ENCODE data around the gene FKBP11. TPM values are rescaled to one million over a fixed set of nuclear protein-coding genes. Genes with fewer than 3 reads are reported as not detected.

Gene FKBP11
- total RNA-seq, 1 donor from 2014 or later: 14.8 TPM

DNA sequence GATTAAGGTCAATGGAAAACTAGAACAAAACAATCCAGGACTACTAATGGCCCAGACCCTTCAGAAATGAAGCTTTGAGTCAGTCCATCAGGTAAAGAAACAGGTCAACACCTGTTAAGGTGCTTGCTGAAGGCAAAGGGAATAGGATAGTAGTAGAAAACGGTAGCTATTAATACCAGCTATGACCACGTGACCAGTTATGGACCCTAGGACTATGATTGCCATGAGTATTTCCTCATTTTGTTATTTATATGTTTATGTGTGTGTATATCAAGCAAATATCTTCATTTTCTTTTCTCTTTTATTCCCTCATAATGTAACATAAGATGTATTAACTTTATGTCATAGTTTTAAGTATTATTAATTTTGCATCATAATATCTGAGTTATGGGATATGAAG, 25.6 kb downstream of the FKBP11 start:
- Histone ChIP-seq H3K4me3 (ENCODE audit: low read depth, low read length) (no peak overlapping the region), H3K27me3 (ENCODE audit: control insufficient read depth, insufficient read depth, low read length) (no peaks in the 10 kb centered on the region), H3K36me3 (ENCODE audit: control insufficient read depth, insufficient read depth, low read length) (no peaks in the 10 kb centered on the region)
- TF ChIP-seq, protein P1, sequence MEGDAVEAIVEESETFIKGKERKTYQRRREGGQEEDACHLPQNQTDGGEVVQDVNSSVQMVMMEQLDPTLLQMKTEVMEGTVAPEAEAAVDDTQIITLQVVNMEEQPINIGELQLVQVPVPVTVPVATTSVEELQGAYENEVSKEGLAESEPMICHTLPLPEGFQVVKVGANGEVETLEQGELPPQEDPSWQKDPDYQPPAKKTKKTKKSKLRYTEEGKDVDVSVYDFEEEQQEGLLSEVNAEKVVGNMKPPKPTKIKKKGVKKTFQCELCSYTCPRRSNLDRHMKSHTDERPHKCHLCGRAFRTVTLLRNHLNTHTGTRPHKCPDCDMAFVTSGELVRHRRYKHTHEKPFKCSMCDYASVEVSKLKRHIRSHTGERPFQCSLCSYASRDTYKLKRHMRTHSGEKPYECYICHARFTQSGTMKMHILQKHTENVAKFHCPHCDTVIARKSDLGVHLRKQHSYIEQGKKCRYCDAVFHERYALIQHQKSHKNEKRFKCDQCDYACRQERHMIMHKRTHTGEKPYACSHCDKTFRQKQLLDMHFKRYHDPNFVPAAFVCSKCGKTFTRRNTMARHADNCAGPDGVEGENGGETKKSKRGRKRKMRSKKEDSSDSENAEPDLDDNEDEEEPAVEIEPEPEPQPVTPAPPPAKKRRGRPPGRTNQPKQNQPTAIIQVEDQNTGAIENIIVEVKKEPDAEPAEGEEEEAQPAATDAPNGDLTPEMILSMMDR (IDR thresholded peaks at IDR 0.05; ENCODE audit: insufficient read depth, low read length, poor library complexity, severe bottlenecking): no peak
- DNase-seq (ENCODE audit: low read depth): no peak

DNA sequence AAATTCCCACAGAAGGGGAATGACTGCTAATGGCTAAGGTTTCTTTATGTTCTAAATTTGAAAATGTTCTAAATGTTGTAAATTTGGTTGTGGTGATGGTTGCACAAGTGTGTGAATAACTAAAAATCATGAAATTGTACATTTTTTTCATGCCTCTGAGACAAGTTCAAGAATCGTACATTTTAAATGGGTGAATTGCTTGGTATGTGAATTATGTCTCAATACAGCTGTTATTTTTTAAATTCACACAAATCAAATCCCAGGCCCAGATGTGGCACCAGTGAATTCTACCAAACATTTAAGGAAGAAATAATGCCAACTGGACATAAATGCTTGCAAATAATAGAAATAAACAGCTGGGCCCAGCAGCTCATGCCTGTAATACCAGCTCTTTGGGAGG, 31.0 kb downstream of the FKBP11 start:
- DNase-seq (ENCODE audit: low read depth): no peak
- TF ChIP-seq, protein P1 (IDR thresholded peaks at IDR 0.05; ENCODE audit: insufficient read depth, low read length, poor library complexity, severe bottlenecking): no peak
- no peaks in the 10 kb centered on the region for H3K36me3 ChIP-seq (ENCODE audit: control insufficient read depth, insufficient read depth, low read length)
- peaks cover 9% of the 10 kb centered on the region for H3K27me3 ChIP-seq (ENCODE audit: control insufficient read depth, insufficient read depth, low read length)
- H3K4me3 ChIP-seq (ENCODE audit: low read depth, low read length): no peak overlapping the region

DNA sequence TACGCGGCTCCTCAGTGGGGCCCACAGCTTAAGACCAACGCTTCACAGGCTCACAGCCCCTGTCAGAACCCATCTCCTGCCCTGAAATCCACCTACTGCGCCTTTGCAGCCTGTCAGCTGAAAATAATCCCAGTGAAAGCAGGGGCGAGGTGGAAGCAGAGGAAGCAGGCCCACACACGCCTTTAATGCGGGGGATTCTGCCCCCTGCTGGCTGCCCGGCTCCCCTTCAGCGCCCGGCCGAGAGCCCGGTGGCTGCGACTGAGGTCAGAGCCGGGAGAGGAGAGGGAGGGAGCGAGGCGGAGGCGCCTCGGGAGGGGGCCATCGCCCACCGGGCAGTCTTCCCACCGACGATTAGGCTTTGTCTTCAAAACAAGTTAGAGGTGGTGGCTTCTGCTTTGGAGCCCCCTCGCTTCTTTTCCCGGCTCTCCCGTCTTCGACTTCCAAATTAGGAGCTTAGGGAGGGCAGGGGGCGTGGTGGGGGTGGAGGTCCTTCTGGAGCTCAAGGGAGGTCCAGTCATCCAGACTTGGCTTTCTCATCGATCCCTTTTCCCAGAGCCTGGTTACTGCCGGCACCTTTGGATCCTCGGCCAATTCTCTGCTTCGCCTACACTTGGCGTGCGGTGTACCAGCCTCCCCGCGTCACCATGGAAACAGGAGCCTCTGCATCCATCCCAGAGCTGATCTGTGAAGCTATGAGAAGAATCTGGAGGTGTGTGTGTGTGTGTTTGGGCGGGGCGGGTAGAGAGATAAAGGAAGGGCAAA, 34.5 kb downstream of the FKBP11 start:
- no peak for DNase-seq (ENCODE audit: low read depth)
- TF ChIP-seq, protein P1 (IDR thresholded peaks at IDR 0.05; ENCODE audit: insufficient read depth, low read length, poor library complexity, severe bottlenecking): peak; percentile 92
- no peaks in the 10 kb centered on the region for H3K36me3 ChIP-seq (ENCODE audit: control insufficient read depth, insufficient read depth, low read length)
- peak overlapping the region; percentile 4 for H3K4me3 ChIP-seq (ENCODE audit: low read depth, low read length)
- peaks cover 9% of the 10 kb centered on the region for H3K27me3 ChIP-seq (ENCODE audit: control insufficient read depth, insufficient read depth, low read length)

DNA sequence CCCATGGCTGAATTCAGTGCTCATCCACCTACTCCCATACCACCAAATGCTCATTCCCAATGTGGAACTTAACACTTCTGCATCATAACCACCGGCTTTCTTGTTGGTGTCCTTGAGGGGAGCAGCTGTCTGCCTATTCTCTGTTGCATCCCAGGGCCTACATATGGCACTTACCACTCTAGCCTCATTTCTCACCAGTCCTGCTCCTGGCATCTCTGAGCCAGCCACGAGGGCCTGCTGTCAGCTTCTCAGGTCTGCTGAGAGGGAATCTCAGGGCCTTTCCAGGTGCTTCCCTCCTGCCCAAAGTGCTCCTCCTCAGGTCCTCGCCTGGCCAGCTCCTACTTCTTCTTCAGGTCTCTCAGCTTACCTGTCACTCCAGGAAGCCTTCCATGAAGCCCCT, 35.6 kb downstream of the FKBP11 start:
- TF ChIP-seq, protein P1 (IDR thresholded peaks at IDR 0.05; ENCODE audit: insufficient read depth, low read length, poor library complexity, severe bottlenecking): no peak
- Histone ChIP-seq H3K27me3 (ENCODE audit: control insufficient read depth, insufficient read depth, low read length) (peaks cover 9% of the 10 kb centered on the region), H3K36me3 (ENCODE audit: control insufficient read depth, insufficient read depth, low read length) (no peaks in the 10 kb centered on the region), H3K4me3 (ENCODE audit: low read depth, low read length) (no peak overlapping the region)
- no peak for DNase-seq (ENCODE audit: low read depth)

DNA sequence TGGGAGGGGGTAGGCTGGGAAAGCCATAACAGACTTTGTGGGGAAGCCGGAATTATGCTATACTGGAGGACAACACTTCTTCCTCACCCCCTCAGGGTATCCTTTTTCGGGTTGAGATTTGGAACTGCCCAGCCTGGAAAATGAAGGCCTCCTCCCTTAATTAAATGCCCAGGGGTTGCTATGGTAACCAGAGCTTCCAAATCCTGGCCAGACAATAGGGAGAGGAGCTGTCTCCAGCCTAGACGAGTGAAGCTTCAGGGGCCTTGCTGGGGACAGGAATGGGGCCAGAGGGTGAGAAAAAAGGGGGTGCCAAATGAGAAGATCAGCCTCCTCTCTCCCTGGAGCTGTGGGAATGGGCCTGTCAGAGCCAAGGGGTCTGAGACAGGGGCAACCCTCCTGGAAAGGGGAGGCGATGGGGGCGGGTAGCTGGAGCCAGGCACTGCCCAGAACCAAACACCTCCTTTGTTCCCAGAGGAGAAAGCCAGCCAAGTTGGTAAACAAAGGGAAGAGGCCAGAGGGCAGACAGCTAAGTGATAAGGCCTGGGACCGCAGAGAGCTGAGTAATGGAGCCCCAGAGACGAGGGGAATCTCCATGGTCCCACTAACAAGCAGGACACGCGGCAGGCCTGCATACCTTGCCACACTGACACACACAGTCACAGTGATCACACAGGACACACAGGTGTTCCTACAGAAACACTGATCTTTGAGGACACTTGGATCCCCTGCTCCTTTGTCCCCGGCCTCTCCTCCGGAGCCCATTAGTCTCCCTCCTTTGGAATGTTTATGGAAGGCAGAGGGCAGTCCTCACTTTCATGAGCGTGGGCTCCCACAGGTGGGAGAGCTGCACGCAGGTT, 41.8 kb downstream of the FKBP11 start:
- no peak overlapping the region for H3K4me3 ChIP-seq (ENCODE audit: low read depth, low read length)
- TF ChIP-seq, protein P1 (IDR thresholded peaks at IDR 0.05; ENCODE audit: insufficient read depth, low read length, poor library complexity, severe bottlenecking): no peak
- DNase-seq (ENCODE audit: low read depth): no peak
- H3K27me3 ChIP-seq (ENCODE audit: control insufficient read depth, insufficient read depth, low read length): no peaks in the 10 kb centered on the region
- H3K36me3 ChIP-seq (ENCODE audit: control insufficient read depth, insufficient read depth, low read length): no peaks in the 10 kb centered on the region
